NCI-H1930 (cell line): ENCODE measurements around the gene OR6K6.

Experiments used
- DNase-seq, 2 experiments: peaks; one replicate each; lab custom pipeline; 2025; lab: John Stamatoyannopoulos, UW

OR6K6 gene

GRCh38 chr1:158801396-158801795 is 46.9 kb downstream of the OR6K6 start:
- DNase-seq: no peak

GRCh38 chr1:158803678-158804077 is 49.2 kb downstream of the OR6K6 start:
- no peak for DNase-seq
